ENCODE measurements around the gene TIAM1.
"Not testable (repeated sequence)": the region's sequence is repeated elsewhere in the genome, so short reads cannot be mapped to it uniquely, and the experiment has no call there.

Gene TIAM1

DNA sequence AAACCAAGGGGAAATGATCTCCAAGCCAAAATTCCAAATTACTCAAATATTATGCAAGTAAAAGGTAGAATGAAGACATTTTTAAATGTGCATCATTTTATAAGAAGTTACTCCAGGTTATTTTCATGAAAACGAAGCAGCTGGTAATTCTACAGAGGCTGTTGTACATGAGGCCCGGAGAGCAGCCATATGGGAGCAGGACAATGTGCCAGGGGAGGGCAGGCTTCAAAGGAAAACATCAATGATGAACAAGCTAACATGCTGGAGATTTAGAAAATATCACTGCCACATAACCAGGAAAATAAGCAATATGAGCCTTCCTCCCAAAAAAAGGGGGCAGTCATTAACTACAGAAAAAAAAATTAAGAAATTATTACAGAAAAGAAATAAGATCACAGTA is 109.1 kb downstream of the TIAM1 start:
- CTCF ChIA-PET: no interaction called here
- no peak for DNase-seq (ENCODE audit: low read depth, low spot score)
- POLR2A ChIA-PET: no interaction called here
- H3K4me3 ChIP-seq (ENCODE audit: low read depth, low read length): no peak overlapping the region
- TF ChIP-seq, protein P1, sequence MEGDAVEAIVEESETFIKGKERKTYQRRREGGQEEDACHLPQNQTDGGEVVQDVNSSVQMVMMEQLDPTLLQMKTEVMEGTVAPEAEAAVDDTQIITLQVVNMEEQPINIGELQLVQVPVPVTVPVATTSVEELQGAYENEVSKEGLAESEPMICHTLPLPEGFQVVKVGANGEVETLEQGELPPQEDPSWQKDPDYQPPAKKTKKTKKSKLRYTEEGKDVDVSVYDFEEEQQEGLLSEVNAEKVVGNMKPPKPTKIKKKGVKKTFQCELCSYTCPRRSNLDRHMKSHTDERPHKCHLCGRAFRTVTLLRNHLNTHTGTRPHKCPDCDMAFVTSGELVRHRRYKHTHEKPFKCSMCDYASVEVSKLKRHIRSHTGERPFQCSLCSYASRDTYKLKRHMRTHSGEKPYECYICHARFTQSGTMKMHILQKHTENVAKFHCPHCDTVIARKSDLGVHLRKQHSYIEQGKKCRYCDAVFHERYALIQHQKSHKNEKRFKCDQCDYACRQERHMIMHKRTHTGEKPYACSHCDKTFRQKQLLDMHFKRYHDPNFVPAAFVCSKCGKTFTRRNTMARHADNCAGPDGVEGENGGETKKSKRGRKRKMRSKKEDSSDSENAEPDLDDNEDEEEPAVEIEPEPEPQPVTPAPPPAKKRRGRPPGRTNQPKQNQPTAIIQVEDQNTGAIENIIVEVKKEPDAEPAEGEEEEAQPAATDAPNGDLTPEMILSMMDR (IDR thresholded peaks at IDR 0.05; ENCODE audit: insufficient read depth, low read length, missing control alignments): no peak

DNA sequence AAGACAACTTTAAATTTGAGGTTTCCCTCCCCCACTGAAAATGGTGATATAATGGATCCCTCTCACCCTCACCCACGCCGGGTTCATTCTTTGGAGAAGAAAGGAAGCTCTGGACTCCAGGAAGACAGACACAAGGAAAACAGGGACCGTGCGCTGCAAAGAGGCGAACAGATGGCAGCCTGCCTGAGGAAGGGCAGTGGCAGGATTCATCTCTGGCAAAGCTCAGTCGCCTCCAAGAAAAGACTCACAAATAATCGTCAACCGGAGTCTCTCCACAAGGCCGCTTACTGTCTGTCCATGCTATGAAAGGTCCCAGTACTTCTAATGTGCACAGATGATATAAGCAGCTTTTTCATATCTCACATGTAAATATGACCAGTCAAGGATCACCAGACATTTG is 110.3 kb downstream of the TIAM1 start:
- no peak overlapping the region for H3K4me3 ChIP-seq (ENCODE audit: low read depth, low read length)
- TF ChIP-seq, protein P1 (IDR thresholded peaks at IDR 0.05; ENCODE audit: insufficient read depth, low read length, missing control alignments): no peak
- CTCF ChIA-PET: no interaction called here
- no peak for DNase-seq (ENCODE audit: low read depth, low spot score)
- POLR2A ChIA-PET: no interaction called here

DNA sequence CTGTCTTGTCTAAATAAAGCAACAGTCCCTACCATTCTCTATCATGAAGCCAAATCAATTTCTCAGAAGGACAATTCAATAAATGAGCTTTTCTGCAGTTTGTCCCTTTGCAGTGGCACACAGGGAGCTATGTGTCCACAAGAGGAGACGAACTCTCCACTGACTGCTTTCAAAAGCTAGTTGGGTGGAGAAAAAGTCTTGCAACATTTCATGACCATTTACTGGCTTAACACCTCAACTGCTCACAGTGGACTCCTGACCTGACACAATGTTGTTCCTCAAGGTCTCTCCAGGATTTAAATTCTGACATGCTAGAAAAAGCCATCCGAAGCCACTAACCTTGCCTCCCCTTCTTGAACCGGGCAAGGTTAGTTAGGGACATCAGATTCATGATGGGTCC is 111.7 kb downstream of the TIAM1 start:
- TF ChIP-seq, protein P1 (IDR thresholded peaks at IDR 0.05; ENCODE audit: insufficient read depth, low read length, missing control alignments): no peak
- H3K4me3 ChIP-seq (ENCODE audit: low read depth, low read length): no peak overlapping the region
- ChIA-PET POLR2A (interaction anchor here (0.6 kb wide), 1 partner anchor 68 kb away, joined by 3 read pairs; no protein-coding TSS in a partner anchor), CTCF (interaction anchor here (0.6 kb wide), 1 partner anchor 9 kb away, joined by 4 read pairs; no protein-coding TSS in a partner anchor)
- no peak for DNase-seq (ENCODE audit: low read depth, low spot score)

DNA sequence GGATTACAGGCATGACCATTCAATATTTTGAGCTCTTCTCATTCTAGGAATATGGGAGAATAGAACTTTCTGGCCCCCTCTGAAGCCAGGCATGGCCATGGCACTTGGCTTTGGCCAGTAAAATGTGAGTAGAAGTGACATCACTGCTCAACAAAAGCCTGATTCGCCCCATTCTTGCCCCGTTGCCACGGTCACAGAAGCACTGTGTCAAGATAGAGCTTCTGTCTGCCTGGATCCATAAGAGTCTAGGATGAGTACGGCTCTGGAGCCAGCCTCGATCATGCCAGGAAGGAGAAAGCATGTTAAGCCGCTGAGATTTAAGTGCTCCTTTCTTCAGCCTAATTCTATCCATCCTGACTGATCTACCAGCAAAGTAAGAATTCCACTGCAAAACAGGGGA is 113.1 kb downstream of the TIAM1 start:
- TF ChIP-seq, protein P1 (IDR thresholded peaks at IDR 0.05; ENCODE audit: insufficient read depth, low read length, missing control alignments): no peak
- CTCF ChIA-PET: interaction anchor here (0.9 to 1.7 kb wide), 2 partner anchors 28 to 350 kb away, joined by 4 to 5 read pairs; no protein-coding TSS in a partner anchor
- DNase-seq (ENCODE audit: low read depth, low spot score): no peak
- POLR2A ChIA-PET: no interaction called here
- H3K4me3 ChIP-seq (ENCODE audit: low read depth, low read length): no peak overlapping the region

DNA sequence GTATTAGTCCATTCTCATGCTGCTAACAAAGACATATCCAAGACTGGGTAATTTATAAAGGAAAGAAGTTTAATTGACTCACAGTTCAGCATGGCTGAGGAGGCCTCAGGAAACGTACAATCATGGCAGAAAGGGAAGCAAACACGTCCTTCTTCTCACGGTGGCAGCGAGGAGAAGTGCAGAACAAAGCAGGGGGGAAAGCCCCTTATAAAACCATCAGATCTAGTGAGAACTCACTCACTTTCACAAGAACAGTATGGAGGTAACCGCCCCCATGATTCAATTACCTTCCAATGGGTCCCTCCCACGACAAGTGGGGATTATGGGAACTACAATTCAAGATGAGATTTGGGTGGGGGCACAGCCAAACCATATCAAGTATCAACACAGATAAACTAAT is 115.3 kb downstream of the TIAM1 start:
- CTCF ChIA-PET; H3K4me3 ChIP-seq (ENCODE audit: low read depth, low read length); POLR2A ChIA-PET; DNase-seq (ENCODE audit: low read depth, low spot score): not testable (repeated sequence)

DNA sequence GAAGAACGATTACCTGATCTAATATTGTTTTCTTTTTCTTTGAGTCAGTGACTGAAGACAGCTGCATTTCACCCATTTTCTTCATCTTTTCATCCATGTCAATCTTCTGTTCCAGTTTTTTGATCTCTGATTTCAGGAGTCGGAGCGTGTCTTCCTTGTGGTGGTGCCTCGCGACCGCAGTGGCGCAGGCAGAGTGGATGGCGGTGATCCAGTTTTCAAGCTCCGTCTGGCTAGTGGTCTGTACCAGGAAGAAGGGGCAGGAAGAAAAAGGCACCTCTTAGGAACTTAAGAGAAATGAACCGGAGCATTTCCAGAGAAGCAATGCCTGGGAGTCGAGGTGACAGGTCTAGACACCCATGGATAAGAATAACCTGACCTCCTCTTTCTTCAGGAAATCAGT is 118.3 kb downstream of the TIAM1 start:
- TF ChIP-seq, protein P1 (IDR thresholded peaks at IDR 0.05; ENCODE audit: insufficient read depth, low read length, missing control alignments): no peak
- H3K4me3 ChIP-seq (ENCODE audit: low read depth, low read length): no peak overlapping the region
- ChIA-PET CTCF (interaction anchor here (1.2 kb wide), 1 partner anchor 355 kb away, joined by 4 read pairs; no protein-coding TSS in a partner anchor), POLR2A (no interaction called here)
- DNase-seq (ENCODE audit: low read depth, low spot score): no peak

DNA sequence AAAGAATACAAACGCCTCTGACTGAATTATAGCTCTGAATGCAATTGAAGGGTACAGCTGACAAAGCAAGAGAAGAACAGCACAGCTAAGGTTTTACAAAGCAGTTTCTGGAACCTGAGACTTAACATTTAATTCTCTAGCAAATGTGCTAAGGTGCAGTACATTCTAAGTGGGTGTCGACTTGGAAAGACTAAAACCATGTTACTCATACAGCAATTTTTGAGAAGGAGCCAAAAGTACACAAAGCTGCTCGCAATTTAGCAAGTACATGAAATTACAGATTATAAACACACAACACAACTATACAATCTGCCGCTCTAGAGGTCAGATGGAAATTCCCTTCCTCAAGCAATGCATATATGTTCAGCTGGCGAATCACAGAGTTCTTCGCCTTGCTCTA is 121.9 kb downstream of the TIAM1 start:
- POLR2A ChIA-PET: interaction anchor here (0.7 kb wide), 1 partner anchor 8 kb away, joined by 3 read pairs; no protein-coding TSS in a partner anchor
- no peak overlapping the region for H3K4me3 ChIP-seq (ENCODE audit: low read depth, low read length)
- CTCF ChIA-PET: interaction anchor here (0.6 to 1.5 kb wide), 3 partner anchors 23 to 359 kb away, joined by 3 to 6 read pairs (median 3); no protein-coding TSS in a partner anchor
- TF ChIP-seq, protein P1 (IDR thresholded peaks at IDR 0.05; ENCODE audit: insufficient read depth, low read length, missing control alignments): no peak
- DNase-seq (ENCODE audit: low read depth, low spot score): no peak

Measured in AG04449 (cell line).